NK-92 (cell line): ENCODE measurements around the gene APBA2.

ENCODE experiments used
- DNase-seq: peaks from one replicate; lab custom pipeline; 2025; ENCODE audit not compliant: unreplicated experiment; lab: John Stamatoyannopoulos, UW

The APBA2 gene

DNA sequence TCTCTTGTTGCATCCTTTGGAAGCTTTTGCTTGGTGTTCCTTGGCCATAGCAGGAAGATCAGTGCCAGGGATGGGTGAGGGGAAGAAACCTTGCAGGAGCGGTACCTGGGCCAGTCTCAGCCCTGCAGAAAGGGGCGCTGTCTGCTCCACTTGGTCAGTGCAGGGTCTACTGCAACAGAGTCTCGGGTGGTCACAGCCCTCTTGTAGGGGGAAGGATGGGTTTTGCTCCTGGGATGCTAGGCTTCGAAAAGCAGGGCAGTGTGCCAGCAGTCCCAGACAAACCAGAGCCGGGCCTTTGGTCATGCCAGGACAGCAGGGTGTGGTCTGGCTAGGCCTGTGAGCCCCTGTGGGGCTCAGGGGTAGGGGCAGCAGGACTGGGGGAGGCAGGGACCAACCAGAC lies 186.7 kb downstream of the APBA2 start:
- DNase-seq = no peak

DNA sequence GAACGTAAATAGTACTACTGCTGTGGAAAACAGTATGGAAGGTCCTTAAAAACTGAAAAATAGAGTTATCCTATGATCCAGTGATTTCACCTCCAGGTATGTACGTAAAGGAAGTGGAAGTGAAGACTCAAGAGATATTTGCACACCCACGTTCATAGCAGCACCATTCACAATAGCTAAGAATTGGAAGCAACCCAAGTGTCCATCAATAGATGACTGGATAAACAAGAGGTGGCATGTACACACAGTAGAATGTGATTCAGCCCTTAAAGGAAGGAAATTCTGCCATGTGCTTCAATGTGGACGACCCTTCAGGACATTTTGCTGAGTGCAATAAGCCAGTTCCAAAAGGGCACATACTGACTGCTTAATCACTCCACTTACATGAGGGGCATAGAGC lies 188.3 kb downstream of the APBA2 start:
- no peak for DNase-seq

GRCh38 chr15:29078541-29078940 lies 192.8 kb downstream of the APBA2 start:
- DNase-seq = no peak

GRCh38 chr15:29079479-29079878 lies 193.7 kb downstream of the APBA2 start:
- no peak for DNase-seq

GRCh38 chr15:29081781-29082180 lies 196.0 kb downstream of the APBA2 start:
- no peak for DNase-seq

GRCh38 chr15:29083161-29083560 lies 197.4 kb downstream of the APBA2 start:
- no peak for DNase-seq

GRCh38 chr15:29083858-29084257 lies 198.1 kb downstream of the APBA2 start:
- no peak for DNase-seq

- DNase-seq = no peak
Observed at GRCh38 chr15:29086001-29086400, 200.2 kb downstream of the APBA2 start.

GRCh38 chr15:29086891-29087290 lies 201.1 kb downstream of the APBA2 start:
- DNase-seq = no peak

DNA sequence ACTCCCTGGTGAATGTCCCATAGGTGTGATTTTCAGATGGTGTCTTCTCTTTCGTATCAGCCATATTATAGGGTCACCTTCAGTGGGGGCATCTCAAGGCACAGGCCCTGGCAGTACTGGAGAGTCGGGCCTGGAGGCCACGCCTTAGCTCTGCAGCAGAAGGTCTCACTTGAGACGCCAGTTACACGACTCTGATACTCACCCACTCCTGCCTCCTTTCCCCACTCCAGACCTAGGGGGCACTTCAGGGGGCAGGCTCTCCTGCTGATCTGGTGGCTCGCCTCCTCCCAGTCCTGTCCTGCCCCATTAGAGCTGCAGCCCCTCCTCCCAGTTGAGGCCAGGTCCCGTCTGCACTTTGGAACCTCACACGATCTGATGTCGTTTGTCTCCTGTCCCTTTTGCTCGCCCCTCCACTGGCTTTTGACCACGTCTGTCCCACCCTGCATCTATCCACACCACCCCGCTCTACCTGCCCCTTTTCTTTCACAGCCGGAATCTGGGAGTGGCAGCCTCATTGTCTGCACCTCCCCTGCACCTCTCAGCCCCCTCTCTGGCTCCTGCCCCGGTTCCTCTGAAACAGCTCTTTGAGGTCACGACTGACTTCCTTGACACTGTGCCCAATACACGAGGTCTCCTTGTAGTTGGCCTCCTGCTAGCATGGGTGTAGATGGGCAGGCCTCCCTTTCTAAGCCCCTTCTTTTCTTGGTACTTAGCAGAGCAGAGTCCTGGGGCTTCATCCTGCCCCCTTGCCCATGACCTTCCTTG lies 201.9 kb downstream of the APBA2 start:
- DNase-seq = no peak

GRCh38 chr15:29088666-29089065 lies 202.9 kb downstream of the APBA2 start:
- no peak for DNase-seq

DNA sequence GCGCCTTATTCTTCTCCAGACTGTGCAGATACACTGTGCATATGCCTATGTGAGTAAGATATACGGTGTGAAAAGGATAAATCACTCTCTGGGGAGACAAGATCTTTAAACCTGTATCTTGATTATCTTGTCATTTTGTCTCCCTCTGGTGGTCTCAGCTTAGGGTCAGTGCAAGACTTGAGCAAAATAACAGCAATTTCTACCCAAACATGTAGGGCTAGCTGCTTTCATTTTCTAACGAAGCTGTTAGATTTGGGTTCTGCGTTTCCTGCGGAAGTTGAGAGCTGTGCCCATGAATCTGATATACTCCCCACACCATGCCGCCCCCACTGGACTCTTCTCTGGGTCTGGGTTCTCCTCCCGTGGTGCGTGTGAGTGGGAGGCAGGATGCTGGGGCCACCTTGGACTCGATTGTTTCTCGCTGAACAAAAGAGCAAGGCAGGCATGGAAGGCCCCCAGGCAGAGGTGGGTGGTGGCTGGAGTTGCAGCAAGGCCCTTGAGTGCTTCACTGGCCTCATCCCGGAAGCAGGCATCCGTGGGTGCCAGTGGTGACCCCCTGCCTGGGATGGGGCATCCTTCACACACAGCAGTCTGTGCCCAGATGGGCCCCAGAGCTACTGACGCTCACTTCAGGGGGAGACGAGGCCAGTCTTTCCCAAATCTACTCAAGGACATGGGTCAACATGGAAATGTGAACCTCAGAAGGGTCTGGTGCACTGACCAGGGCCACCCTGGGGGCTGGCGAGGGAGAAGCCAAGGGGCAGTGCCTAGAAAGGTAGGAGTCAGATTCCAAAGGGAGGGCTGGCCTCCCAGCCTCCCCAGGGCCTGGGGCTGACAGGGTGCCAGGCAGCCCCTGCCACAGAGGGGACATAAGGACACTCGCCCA lies 204.2 kb downstream of the APBA2 start:
- DNase-seq = no peak

GRCh38 chr15:29090617-29091466 lies 205.1 kb downstream of the APBA2 start:
- no peak for DNase-seq

GRCh38 chr15:29091666-29092065 lies 205.9 kb downstream of the APBA2 start:
- no peak for DNase-seq

- no peak for DNase-seq
Observed at GRCh38 chr15:29092376-29093064, 206.7 kb downstream of the APBA2 start.

DNA sequence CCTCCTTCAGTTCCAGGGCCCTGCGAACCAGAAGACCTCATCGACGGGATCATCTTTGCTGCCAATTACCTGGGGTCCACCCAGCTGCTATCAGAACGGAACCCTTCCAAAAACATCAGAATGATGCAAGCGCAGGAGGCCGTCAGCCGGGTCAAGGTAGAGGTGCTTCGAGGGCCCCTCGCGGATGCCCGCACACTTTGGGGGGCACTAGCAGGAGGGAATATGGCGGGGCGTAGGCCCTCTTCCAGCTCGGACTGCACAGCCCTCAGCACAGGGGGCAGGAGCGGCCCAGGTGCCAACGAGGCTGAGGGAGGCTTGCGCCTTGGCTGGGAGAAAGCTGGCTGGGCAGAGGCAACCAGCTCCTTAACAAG lies 207.3 kb downstream of the APBA2 start:
- no peak for DNase-seq

GRCh38 chr15:29093696-29094343 lies 208.0 kb downstream of the APBA2 start:
- DNase-seq = no peak

DNA sequence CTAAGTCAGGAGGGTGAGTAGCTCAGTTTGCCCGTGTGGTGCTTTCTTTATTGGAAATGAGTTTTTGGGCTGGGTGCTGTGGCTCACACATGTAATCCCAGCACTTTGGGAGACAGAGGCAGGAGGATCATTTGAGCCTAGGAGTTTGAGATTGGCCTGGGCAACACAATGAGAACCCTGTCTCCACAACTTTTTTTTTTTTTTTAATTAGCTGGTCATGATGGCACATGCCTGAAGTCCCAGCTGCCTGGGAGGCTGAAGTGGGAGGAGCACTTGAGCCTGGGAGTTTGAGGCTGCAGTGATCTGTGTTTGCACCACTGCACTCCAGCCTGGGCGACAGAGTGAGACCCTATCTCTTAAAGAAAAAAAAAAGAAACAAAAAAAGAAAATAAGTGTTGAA lies 208.9 kb downstream of the APBA2 start:
- no peak for DNase-seq

GRCh38 chr15:29095746-29096145 lies 210.0 kb downstream of the APBA2 start:
- DNase-seq = no peak

- DNase-seq = no peak
Observed at GRCh38 chr15:29097168-29097567, 211.4 kb downstream of the APBA2 start.
